GM12865 (cell line): ENCODE data around the gene RND3.
A peak's percentile ranks its signal among the peaks of the same experiment; 100 is the strongest.

Source experiments
- DNase-seq: peaks from one replicate; pipeline ENCODE4 v3.0.0; 2010; ENCODE audit warnings: low read depth
- H3K4me3 ChIP-seq: 2 replicates; pipeline ENCODE4 v1.5.1; 2011; ENCODE audit warnings: mild to moderate bottlenecking, low read depth, low read length, control low read depth
- CTCF ChIP-seq: IDR thresholded peaks from 2 replicates; pipeline ENCODE4 v1.5.1; 2011; ENCODE audit warnings: low read length, control low read depth, low read depth, inconsistent platforms; ENCODE audit not compliant: insufficient read depth; ENCODE audit errors: missing control alignments

Gene RND3

GRCh38 chr2:150472511-150472899 lies 15.0 kb downstream of the RND3 start:
- peak; percentile 35 for DNase-seq
- TF ChIP-seq CTCF: no peak

GRCh38 chr2:150471813-150472510 lies 15.5 kb downstream of the RND3 start:
- TF ChIP-seq CTCF: no peak
- no peak overlapping the region for H3K4me3 ChIP-seq
- no peak for DNase-seq

More at GRCh38 chr2:150472511-150472899, 15.0 kb downstream of the RND3 start:
- H3K4me3 ChIP-seq: no peak overlapping the region

- no peak overlapping the region for H3K4me3 ChIP-seq
- no peak for DNase-seq
- no peak for TF ChIP-seq CTCF
These were observed 17.0 kb downstream of the RND3 start for GRCh38 chr2:150470435-150470834.

GRCh38 chr2:150469706-150470274 lies 17.7 kb downstream of the RND3 start:
- H3K4me3 ChIP-seq: no peak overlapping the region
- TF ChIP-seq CTCF: no peak
- no peak for DNase-seq

GRCh38 chr2:150468350-150468960 lies 19.0 kb downstream of the RND3 start:
- TF ChIP-seq CTCF: no peak
- no peak for DNase-seq
- H3K4me3 ChIP-seq: no peak overlapping the region

- no peak for TF ChIP-seq CTCF
- H3K4me3 ChIP-seq: no peak overlapping the region
- DNase-seq: no peak
These were observed 19.9 kb downstream of the RND3 start for GRCh38 chr2:150467621-150467963.
